ENCODE results near the gene LFNG.

GRCh38 chr7:2554661-2555111 lies 35.1 kb downstream of the LFNG start:
- TF ChIP-seq FOXM1 (IDR thresholded peaks at IDR 0.05; ENCODE audit: borderline replicate concordance), result no peak
- no peak for TF ChIP-seq SUZ12 (IDR thresholded peaks at IDR 0.05)
- no peak for TF ChIP-seq BHLHE40 (IDR thresholded peaks at IDR 0.05; ENCODE audit: borderline replicate concordance)
- no peak for TF ChIP-seq FOXK2 (IDR thresholded peaks at IDR 0.05)
- no peak for TF ChIP-seq ELF4 (IDR thresholded peaks at IDR 0.05)
- TF ChIP-seq LEF1 (IDR thresholded peaks at IDR 0.05; ENCODE audit: borderline replicate concordance), result no peak
- no peak for TF ChIP-seq FOXA1 (IDR thresholded peaks at IDR 0.05)
- TF ChIP-seq PKNOX1 (IDR thresholded peaks at IDR 0.05), result no peak

Data from HEK293T (cell line).